ENCODE measurements around the gene PICK1. TPM values are rescaled to one million over a fixed set of nuclear protein-coding genes. Genes with fewer than 3 reads are reported as not detected.

Gene PICK1
- total and polyA plus RNA-seq, 2 of the 13 experiments (the other 11 are each of a cell fraction or from before 2014, with no cell fraction given), result 19.3 to 25.3 TPM

- peak; percentile 79 for DNase-seq (ENCODE audit: low spot score)
- peak within 1 kb of the TSS; percentile 58 for H3K27ac ChIP-seq (ENCODE audit: extremely low read length, insufficient read depth, low read length)
- H3K9ac ChIP-seq (ENCODE audit: insufficient read depth, low read depth, low read length), result peak within 1 kb of the TSS; percentile 59
- peak; percentile 64 for ATAC-seq
- intact Hi-C loops (cut with micrococcal nuclease; ENCODE audit: unreplicated experiment) (loop anchor here (5.0 kb wide), 2 partner anchors 92 to 152 kb away; partner anchors contain the start of gene MAFF), in situ Hi-C loops (cut with HindIII; ENCODE audit: extremely low pct_ligation_motif_present, low pct_unique_long_range_greater_than_20kb) (loop anchor here (10.0 kb wide), 1 partner anchor 95 kb away; the partner anchor contains the start of gene MAFF)
- ChIA-PET CTCF (ENCODE audit: low intra/inter-chr PET ratio, low total read pairs) (no interaction called here), POLR2A (interaction anchor here (0.6 to 6.1 kb wide), 23 partner anchors 8 to 303 kb away, joined by 3 to 60 read pairs (median 4); partner anchors contain the start of genes GCAT, MAFF, PLA2G6 and SLC16A8)
- peaks cover 3% of the 10 kb centered on the region for H3K79me2 ChIP-seq (ENCODE audit: insufficient read depth, low read length)
- H3K27me3 ChIP-seq (ENCODE audit: control insufficient read depth in 1 of 2, insufficient read depth in 2 of 2, low read length in 2 of 2), result no peaks in the 10 kb centered on the region
- no peaks in the 10 kb centered on the region for H3K9me3 ChIP-seq (ENCODE audit: low read length)
- FAIRE-seq, result peak; percentile 87
- BruUV-seq (replicated peaks), result no TSS peak
- H4K20me1 ChIP-seq (ENCODE audit: insufficient read depth, low read length), result no peaks in the 10 kb centered on the region; the same call in 1 of the 2 replicates
- peak within 1 kb of the TSS; percentile 95 for H3K4me2 ChIP-seq (ENCODE audit: low read depth, low read length)
- H3K36me3 ChIP-seq (replicated peaks in 1 of 2; ENCODE audit: control insufficient read depth in 1 of 2, insufficient read depth in 2 of 2, low read length in 2 of 2), result peaks cover 0 to 11% of the 10 kb centered on the region in 2 experiments; a peak in 1 of 5 replicates
- peaks cover 73% of the 10 kb centered on the region for H3K4me1 ChIP-seq (ENCODE audit: insufficient read depth, low read length)
- 4% methylated on average over 11 of the region's 19 CpGs for WGBS (ENCODE audit: low lambda C conversion rate)
- no peak within 1 kb of the TSS for H2AFZ ChIP-seq (ENCODE audit: low read length)
- peak within 1 kb of the TSS; percentile 59 to 76 (median 68) for H3K4me3 ChIP-seq (replicated peaks in 1 of 3; ENCODE audit: insufficient read depth in 1 of 3, low read depth in 2 of 3, low read length in 3 of 3)
- TF ChIP-seq, protein P1, sequence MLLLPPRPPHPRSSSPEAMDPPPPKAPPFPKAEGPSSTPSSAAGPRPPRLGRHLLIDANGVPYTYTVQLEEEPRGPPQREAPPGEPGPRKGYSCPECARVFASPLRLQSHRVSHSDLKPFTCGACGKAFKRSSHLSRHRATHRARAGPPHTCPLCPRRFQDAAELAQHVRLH (CRISPR knock-in tag; IDR thresholded peaks at IDR 0.05; ENCODE audit: borderline replicate concordance, low read depth), result peak; percentile 54; the same call in 1 of the 2 replicates
- no peak for TF ChIP-seq ZNF326 (CRISPR knock-in tag; IDR thresholded peaks at IDR 0.05; ENCODE audit: borderline replicate concordance)
- TF ChIP-seq ZFP1 (CRISPR knock-in tag; IDR thresholded peaks at IDR 0.05), result 0 out of 2 replicates have a peak, but pooled peaks have one; percentile 54
- TF ChIP-seq ZNF343 (CRISPR knock-in tag; IDR thresholded peaks at IDR 0.05), result 0 out of 2 replicates have a peak, but pooled peaks have one; percentile 52
- TF ChIP-seq ZFP82 (CRISPR knock-in tag; IDR thresholded peaks at IDR 0.05; ENCODE audit: borderline replicate concordance), result no peak
- peak; percentile 37; the same call in 1 of the 2 replicates for TF ChIP-seq ZNF772 (CRISPR knock-in tag; IDR thresholded peaks at IDR 0.05)
- TF ChIP-seq HNRNPL (IDR thresholded peaks at IDR 0.05; ENCODE audit: low read depth, low read length), result peak; percentile 82
- TF ChIP-seq ZFP37 (CRISPR knock-in tag; IDR thresholded peaks at IDR 0.05; ENCODE audit: borderline replicate concordance), result 0 out of 2 replicates have a peak, but pooled peaks have one; percentile 19
- TF ChIP-seq IRX3 (CRISPR knock-in tag; IDR thresholded peaks at IDR 0.05; ENCODE audit: borderline replicate concordance, low read depth), result no peak
- TF ChIP-seq BORCS8-MEF2B (CRISPR knock-in tag; IDR thresholded peaks at IDR 0.05), result peak; percentile 20; the same call in 1 of the 2 replicates
- TF ChIP-seq RARA (CRISPR knock-in tag; IDR thresholded peaks at IDR 0.05), result peak; percentile 39
- peak; percentile 73; the same call in 1 of the 2 replicates for TF ChIP-seq ETV5 (CRISPR knock-in tag; IDR thresholded peaks at IDR 0.05; ENCODE audit: borderline replicate concordance)
- peak; percentile 23; the same call in 1 of the 2 replicates for TF ChIP-seq SP5 (CRISPR knock-in tag; IDR thresholded peaks at IDR 0.05; ENCODE audit: borderline replicate concordance, low read depth)
- 0 out of 2 replicates have a peak, but pooled peaks have one; percentile 11 for TF ChIP-seq ZNF644 (CRISPR knock-in tag; IDR thresholded peaks at IDR 0.05; ENCODE audit: low read depth)
- no peak for TF ChIP-seq PPARG (CRISPR knock-in tag; conservative IDR thresholded peaks at IDR 0.05)
- peak; percentile 54 for TF ChIP-seq ELF3 (CRISPR knock-in tag; IDR thresholded peaks at IDR 0.05)
- no peak for TF ChIP-seq CCDC6 (CRISPR knock-in tag; IDR thresholded peaks at IDR 0.05)
- peak; percentile 35; the same call in 1 of the 2 replicates for TF ChIP-seq NCOA2 (CRISPR knock-in tag; IDR thresholded peaks at IDR 0.05)
- no peak for TF ChIP-seq ARNTL (CRISPR knock-in tag; IDR thresholded peaks at IDR 0.05)
- TF ChIP-seq, protein P2, sequence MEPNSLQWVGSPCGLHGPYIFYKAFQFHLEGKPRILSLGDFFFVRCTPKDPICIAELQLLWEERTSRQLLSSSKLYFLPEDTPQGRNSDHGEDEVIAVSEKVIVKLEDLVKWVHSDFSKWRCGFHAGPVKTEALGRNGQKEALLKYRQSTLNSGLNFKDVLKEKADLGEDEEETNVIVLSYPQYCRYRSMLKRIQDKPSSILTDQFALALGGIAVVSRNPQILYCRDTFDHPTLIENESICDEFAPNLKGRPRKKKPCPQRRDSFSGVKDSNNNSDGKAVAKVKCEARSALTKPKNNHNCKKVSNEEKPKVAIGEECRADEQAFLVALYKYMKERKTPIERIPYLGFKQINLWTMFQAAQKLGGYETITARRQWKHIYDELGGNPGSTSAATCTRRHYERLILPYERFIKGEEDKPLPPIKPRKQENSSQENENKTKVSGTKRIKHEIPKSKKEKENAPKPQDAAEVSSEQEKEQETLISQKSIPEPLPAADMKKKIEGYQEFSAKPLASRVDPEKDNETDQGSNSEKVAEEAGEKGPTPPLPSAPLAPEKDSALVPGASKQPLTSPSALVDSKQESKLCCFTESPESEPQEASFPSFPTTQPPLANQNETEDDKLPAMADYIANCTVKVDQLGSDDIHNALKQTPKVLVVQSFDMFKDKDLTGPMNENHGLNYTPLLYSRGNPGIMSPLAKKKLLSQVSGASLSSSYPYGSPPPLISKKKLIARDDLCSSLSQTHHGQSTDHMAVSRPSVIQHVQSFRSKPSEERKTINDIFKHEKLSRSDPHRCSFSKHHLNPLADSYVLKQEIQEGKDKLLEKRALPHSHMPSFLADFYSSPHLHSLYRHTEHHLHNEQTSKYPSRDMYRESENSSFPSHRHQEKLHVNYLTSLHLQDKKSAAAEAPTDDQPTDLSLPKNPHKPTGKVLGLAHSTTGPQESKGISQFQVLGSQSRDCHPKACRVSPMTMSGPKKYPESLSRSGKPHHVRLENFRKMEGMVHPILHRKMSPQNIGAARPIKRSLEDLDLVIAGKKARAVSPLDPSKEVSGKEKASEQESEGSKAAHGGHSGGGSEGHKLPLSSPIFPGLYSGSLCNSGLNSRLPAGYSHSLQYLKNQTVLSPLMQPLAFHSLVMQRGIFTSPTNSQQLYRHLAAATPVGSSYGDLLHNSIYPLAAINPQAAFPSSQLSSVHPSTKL (CRISPR knock-in tag; IDR thresholded peaks at IDR 0.05), result 0 out of 2 replicates have a peak, but pooled peaks have one; percentile 26
These were observed 53.0 kb downstream of the PICK1 start, which contains the start of gene BAIAP2L2 for GRCh38 chr22:38110008-38110862. Gene BAIAP2L2, minus strand, starts transcription at chr22:38110684. Its CDS starts 159 bp downstream, at chr22:38110525.

All from HepG2 (cell line).